DMS153 treated with DMSO at 0.1 percent for 48 hours (cell line): ENCODE results near the gene SMIM9.
"Not testable (repeated sequence)": the region's sequence is repeated elsewhere in the genome, so short reads cannot be mapped to it uniquely, and the experiment has no call there.

Experiments
- DNase-seq: peaks from one replicate; lab custom pipeline; 2025; ENCODE audit not compliant: unreplicated experiment; lab: John Stamatoyannopoulos, UW

Gene SMIM9

DNA sequence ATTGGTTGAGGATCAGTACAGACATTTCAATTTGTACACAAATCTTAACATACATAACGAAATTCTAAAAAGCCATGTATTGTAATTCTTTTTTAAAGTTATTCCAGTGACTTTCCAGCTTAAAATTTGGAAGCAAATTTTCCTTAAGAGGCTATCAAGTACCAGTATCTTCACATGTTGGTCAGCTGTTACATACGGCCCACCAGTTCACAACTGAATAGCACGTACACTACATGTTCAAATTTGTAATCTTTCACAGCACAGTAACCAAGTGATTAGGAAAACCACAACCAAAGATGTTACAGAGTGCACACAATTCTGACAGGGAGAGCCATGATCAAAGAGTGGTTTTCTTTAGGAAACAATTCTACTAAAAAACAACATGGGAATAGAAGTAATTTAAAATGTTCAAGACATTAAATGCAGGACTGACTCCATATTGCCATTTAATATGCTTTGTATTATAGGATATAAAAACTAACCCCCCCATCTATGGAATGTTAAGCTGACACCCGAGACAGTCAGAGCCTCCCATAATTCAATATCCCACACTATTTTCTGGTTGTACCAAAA is 18.1 kb downstream of the SMIM9 start:
- DNase-seq, result not testable (repeated sequence)

GRCh38 chrX:154815274-154815818 is 19.1 kb downstream of the SMIM9 start:
- no peak for DNase-seq

DNA sequence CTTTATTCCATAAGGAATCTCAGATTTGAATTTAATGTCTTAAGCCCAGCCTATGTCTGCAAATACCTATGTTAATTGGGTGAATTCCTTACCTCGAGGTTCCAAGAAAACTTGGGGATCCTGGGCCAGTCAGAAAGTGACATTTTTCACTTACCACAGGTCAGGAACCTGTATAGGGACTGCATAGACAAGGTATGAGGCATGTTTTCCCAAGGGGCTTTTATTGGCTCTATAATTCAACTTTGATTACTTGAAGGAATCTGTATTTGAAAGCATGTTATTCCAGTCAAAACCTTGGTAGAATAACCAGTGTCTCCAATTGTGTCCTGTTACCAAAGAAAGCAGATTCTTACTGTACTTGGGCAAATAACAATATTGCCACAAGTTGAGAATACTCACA is 20.7 kb downstream of the SMIM9 start:
- no peak for DNase-seq

- DNase-seq, result no peak
These were observed 21.9 kb downstream of the SMIM9 start for GRCh38 chrX:154812341-154813101.

DNA sequence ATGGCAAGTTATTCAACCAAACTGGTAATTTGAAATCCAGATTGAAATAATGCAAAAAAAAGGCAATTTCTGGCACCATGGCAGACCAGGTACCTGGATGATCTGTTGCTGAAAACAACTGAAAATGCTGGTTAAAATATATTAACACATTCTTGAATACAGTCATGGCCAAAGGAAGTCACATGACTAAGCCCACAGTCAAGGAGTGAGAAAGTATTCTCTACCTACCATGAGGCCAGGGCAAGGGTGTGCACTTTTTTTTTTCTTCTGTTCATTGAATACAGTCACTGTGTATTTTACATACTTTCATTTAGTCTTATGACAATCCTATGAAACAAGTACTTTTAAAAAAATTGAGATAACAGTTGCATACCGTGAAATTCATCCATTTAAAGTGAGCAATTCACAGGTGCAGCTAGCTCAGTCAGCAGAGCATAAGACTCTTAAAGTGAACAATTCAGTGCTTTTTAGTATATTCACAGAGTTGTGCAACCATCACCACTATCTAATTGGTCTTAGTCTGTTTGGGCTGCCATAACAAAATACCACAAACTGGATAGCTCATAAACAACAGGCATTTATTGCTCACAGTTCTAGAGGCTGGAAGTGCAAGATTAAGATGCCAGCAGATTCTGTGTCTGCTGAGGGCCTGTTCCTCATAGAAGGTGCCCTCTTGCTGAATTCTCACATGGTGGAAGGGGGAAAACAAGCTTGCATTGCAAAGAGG is 24.4 kb downstream of the SMIM9 start:
- DNase-seq, result no peak

GRCh38 chrX:154806837-154807501 is 27.5 kb downstream of the SMIM9 start:
- DNase-seq, result no peak

DNA sequence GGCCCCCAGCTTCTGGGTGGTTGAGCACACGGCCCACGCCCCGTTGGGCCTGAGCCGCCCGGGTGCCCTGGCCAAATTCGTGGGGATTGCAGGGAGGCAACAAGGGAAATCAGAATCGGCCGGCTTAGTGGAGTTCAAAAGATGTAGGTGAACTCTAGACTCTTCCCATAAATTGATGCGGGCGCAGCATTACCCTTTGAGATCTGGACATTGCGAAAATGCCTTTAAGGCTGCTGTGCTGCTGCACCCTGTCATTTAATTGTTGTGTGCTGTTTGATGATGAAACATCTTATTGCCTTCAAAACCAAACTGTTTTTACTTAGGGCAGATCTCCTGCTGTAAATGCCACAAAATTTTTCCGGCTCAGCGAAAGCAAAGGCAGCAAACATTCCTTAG is 28.8 kb downstream of the SMIM9 start:
- DNase-seq, result no peak

GRCh38 chrX:154804957-154805695 is 29.3 kb downstream of the SMIM9 start, which contains the start of gene MPP1:
TSS of gene MPP1 (minus strand) at chrX:154805485. CDS start at chrX:154805373, 112 bp downstream.
- peak; percentile 50 for DNase-seq

DNA sequence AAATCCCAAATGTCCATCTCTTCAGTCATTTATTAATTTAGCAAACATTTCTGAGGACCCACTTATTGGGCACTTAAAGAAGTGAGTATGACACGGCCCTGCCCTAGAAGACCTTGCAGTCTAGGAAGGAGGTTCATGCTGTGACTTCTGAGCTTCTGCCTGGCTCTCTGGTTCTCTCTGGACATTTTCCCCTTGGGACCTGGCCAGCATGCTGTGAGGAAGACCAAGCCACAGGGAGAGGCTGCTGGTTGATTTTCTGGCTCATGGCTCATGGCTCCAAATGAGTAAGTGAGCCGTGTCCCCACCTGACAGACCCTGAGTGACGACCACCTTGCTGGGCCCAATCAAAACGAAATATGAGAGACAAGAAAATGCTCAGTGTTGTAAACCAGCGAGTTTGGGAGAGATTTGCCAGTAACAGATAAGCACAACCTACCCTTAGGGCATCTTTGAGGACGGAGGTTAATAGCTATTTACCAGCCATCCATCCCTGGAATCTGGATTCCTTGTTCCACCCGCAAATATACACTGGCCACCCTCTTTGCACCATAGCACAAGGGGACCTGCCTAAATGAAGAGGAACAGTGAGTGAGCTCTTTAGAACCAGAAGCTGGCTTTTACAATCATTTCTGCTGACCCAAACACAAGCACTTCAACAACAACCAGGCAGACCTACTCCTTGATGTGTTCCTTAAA is 30.1 kb downstream of the SMIM9 start:
- DNase-seq, result no peak

- no peak for DNase-seq
These were observed 31.5 kb downstream of the SMIM9 start for GRCh38 chrX:154802947-154803346.

- DNase-seq, result no peak
These were observed 33.8 kb downstream of the SMIM9 start for GRCh38 chrX:154800478-154801210.

DNA sequence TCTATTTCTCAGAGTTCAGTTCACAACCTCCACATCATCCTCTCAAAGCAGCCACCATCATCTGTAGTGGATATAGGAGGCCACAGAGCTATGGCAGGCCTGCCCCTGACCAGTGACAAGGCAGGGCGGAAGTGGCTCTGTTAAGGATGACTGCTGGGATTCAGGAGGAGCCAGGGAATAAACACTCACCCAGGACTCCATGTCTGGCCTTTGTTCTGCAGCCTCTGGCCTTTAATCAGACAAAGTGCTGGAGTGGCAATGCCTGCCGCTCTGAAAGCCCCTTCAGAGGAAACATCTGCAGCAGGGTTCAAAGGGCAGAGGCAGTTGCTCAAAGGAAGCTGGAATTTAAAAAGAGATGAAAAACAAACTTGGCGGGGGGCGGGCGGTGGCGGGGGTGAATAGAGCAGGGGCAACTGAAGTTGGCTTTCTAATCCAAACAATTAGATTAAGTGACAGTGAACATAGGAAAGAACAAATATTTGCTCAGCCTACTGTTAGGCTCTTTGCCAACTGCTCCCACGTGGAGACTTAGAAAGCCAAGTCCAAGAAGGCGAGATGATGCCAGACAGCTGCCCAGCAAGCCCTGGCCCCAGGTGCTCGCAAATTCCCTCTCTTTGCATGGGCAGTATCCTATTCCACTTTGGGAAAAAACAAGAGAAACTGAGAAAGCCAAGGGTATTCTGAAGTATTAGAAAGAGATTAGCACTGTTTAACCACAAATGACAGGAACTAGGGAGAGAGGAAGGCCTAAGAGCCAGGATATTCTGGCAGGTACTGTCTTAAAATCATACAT is 34.7 kb downstream of the SMIM9 start:
- DNase-seq, result peak; percentile 99

- DNase-seq, result no peak
These were observed 37.5 kb downstream of the SMIM9 start for GRCh38 chrX:154797006-154797405.

DNA sequence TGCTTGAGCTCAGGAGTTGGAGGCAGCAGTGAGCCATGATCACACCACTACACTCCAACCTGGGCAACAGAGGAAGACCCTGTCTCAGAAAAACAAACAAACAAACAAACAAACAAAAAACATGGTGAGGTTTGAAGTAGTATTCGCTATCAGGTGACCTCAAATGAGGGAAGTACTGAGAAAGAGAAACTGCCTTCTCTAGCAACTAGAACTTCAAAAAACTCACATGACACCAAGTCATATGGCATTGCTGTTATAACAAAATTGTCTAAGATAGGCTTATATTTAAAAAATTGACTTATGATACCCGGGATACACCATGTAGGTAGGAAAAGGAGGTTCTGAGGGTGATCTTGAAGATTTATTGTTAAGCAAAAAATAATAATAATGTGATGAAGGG is 39.4 kb downstream of the SMIM9 start:
- no peak for DNase-seq

- peak; percentile 20 for DNase-seq
These were observed 41.2 kb downstream of the SMIM9 start for GRCh38 chrX:154793084-154793795.

GRCh38 chrX:154791939-154792338 is 42.5 kb downstream of the SMIM9 start:
- no peak for DNase-seq

GRCh38 chrX:154791467-154791866 is 43.0 kb downstream of the SMIM9 start:
- no peak for DNase-seq

DNA sequence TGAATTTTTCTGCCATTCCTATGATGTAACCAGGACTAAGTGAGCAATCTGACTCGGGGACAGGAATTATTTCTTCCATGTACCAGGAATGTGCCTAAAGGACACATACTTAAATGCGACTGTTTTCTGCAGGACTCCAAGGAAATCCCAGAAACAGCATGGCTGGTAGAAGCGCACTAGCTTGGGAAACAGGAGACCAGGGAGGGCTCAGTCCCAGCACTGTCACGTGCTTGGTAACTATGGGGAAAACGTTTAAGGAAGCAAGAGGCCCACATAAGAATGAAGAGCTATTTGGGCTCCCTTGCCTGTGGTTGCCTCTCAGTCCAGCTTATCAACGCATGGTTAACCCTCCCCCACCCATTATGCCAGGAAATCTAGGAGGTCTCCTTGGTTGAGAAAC is 48.7 kb downstream of the SMIM9 start:
- no peak for DNase-seq
